Activated CD4-positive, alpha-beta T cell treated with anti-CD3 and anti-CD28 coated beads, Interleukin-2, amount 10 ng/mL, durations not matched to agents 24 days and 14 days (primary cell): ENCODE results near the gene IGF2BP1. TPM values are rescaled to one million over a fixed set of nuclear protein-coding genes. Genes with fewer than 3 reads are reported as not detected.
"Not testable (repeated sequence)": the region's sequence is repeated elsewhere in the genome, so short reads cannot be mapped to it uniquely, and the experiment has no call there.

Source experiments
- DNase-seq: peaks from one replicate; pipeline ENCODE4 v3.0.0; 2022
- H3K27ac Mint-ChIP-seq: one replicate; pipeline ENCODE4 v1.8.0; 2022; ENCODE audit warnings: mild to moderate bottlenecking, mixed read lengths
- H3K27me3 Mint-ChIP-seq: one replicate; pipeline ENCODE4 v1.8.0; 2022; ENCODE audit warnings: mixed read lengths
- H3K36me3 Mint-ChIP-seq: one replicate; pipeline ENCODE4 v1.8.0; 2022; ENCODE audit warnings: low read depth, mild to moderate bottlenecking, mixed read lengths
- H3K4me1 Mint-ChIP-seq: one replicate; pipeline ENCODE4 v1.8.0; 2021; ENCODE audit warnings: mixed read lengths
- H3K4me3 Mint-ChIP-seq: one replicate; pipeline ENCODE4 v1.8.0; 2022; ENCODE audit warnings: mild to moderate bottlenecking, moderate library complexity, mixed read lengths
- H3K9me3 Mint-ChIP-seq: one replicate; pipeline ENCODE4 v1.8.0; 2021; ENCODE audit warnings: mixed read lengths
- intact Hi-C: fragments of 100-400 bp; cut with micrococcal nuclease; formaldehyde crosslinking; loops from one replicate; pipeline ENCODE4 v1.15.1; 2023
- total RNA-seq: library from RNA; stranded (reverse); gene quantifications from 2 replicates; pipeline ENCODE4 v1.2.3, GENCODE V29; 2022

Gene IGF2BP1
- total RNA-seq, 1 donor from 2014 or later: not detected

- Mint-ChIP-seq H3K4me1 (no peaks in the 10 kb centered on the region), H3K27me3 (peaks cover 2% of the 10 kb centered on the region), H3K27ac (no peak overlapping the region), H3K9me3 (no peaks in the 10 kb centered on the region), H3K4me3 (no peak overlapping the region), H3K36me3 (no peaks in the 10 kb centered on the region)
- no peak for DNase-seq
- intact Hi-C loops: no loop called here
Observed at GRCh38 chr17:49093131-49093530, 95.9 kb downstream of the IGF2BP1 start.

- DNase-seq: no peak
- H3K4me1 Mint-ChIP-seq: no peaks in the 10 kb centered on the region
- H3K9me3 Mint-ChIP-seq: no peaks in the 10 kb centered on the region
- no peak overlapping the region for H3K4me3 Mint-ChIP-seq
- H3K36me3 Mint-ChIP-seq: no peaks in the 10 kb centered on the region
- no peak overlapping the region for H3K27ac Mint-ChIP-seq
- peaks cover 6% of the 10 kb centered on the region for H3K27me3 Mint-ChIP-seq
- intact Hi-C loops: no loop called here
Observed at GRCh38 chr17:49100601-49101000, 103.4 kb downstream of the IGF2BP1 start.

- peaks cover 6% of the 10 kb centered on the region for H3K27me3 Mint-ChIP-seq
- no peak overlapping the region for H3K4me3 Mint-ChIP-seq
- no peak overlapping the region for H3K27ac Mint-ChIP-seq
- DNase-seq: no peak
- H3K9me3 Mint-ChIP-seq: no peaks in the 10 kb centered on the region
- H3K4me1 Mint-ChIP-seq: no peaks in the 10 kb centered on the region
- intact Hi-C loops: no loop called here
- no peaks in the 10 kb centered on the region for H3K36me3 Mint-ChIP-seq
Observed at GRCh38 chr17:49101054-49101534, 103.9 kb downstream of the IGF2BP1 start.

- H3K9me3 Mint-ChIP-seq, H3K27ac Mint-ChIP-seq, H3K36me3 Mint-ChIP-seq, intact Hi-C loops, H3K4me1 Mint-ChIP-seq, H3K4me3 Mint-ChIP-seq, DNase-seq: not testable (repeated sequence)
- peaks cover 13% of the 10 kb centered on the region for H3K27me3 Mint-ChIP-seq
Observed at GRCh38 chr17:49103360-49103759, 106.2 kb downstream of the IGF2BP1 start.

- no peak overlapping the region for H3K27ac Mint-ChIP-seq
- H3K9me3 Mint-ChIP-seq: no peaks in the 10 kb centered on the region
- H3K4me1 Mint-ChIP-seq: no peaks in the 10 kb centered on the region
- DNase-seq: no peak
- H3K27me3 Mint-ChIP-seq: peaks cover 17% of the 10 kb centered on the region
- no peaks in the 10 kb centered on the region for H3K36me3 Mint-ChIP-seq
- intact Hi-C loops: no loop called here
- no peak overlapping the region for H3K4me3 Mint-ChIP-seq
Observed at GRCh38 chr17:49104511-49105074, 107.4 kb downstream of the IGF2BP1 start.

Other genes starting within 250 kb of the IGF2BP1 start
- not detected in 2 replicates for gene TTLL6, start 180.2 kb upstream of the IGF2BP1 start, total RNA-seq
- 48.1 and 52.8 TPM in 2 replicates for gene CALCOCO2, start 166.3 kb upstream of the IGF2BP1 start, total RNA-seq
- 160 and 176 TPM in 2 replicates for gene ATP5MC1, start 104.6 kb upstream of the IGF2BP1 start, total RNA-seq
- 89.3 and 91.4 TPM in 2 replicates for gene UBE2Z, start 89.0 kb upstream of the IGF2BP1 start, total RNA-seq
- 143 and 147 TPM in 2 replicates for gene SNF8, start 52.5 kb upstream of the IGF2BP1 start, total RNA-seq
- gene GIP, start 28.8 kb upstream of the IGF2BP1 start, total RNA-seq: not detected in 2 replicates
- 0.02 and 0.05 TPM in 2 replicates for gene B4GALNT2, start 135.4 kb downstream of the IGF2BP1 start, total RNA-seq
- 18.2 and 19.5 TPM in 2 replicates for gene GNGT2, start 213.2 kb downstream of the IGF2BP1 start, total RNA-seq
- gene ABI3, start 213.3 kb downstream of the IGF2BP1 start, total RNA-seq: 27.8 and 28.4 TPM in 2 replicates
- 0.09 TPM in 1 of 2 replicates, not detected in the other for gene PHOSPHO1, start 233.4 kb downstream of the IGF2BP1 start, total RNA-seq